Eye (tissue), 1 donor: ENCODE data around the gene SYNCRIP.
"Not testable (repeated sequence)": the region's sequence is repeated elsewhere in the genome, so short reads cannot be mapped to it uniquely, and the experiment has no call there.

Experiments used
- DNase-seq: peaks from one replicate; pipeline ENCODE4 v3.0.0-alpha.2; 2015

Gene SYNCRIP

DNA sequence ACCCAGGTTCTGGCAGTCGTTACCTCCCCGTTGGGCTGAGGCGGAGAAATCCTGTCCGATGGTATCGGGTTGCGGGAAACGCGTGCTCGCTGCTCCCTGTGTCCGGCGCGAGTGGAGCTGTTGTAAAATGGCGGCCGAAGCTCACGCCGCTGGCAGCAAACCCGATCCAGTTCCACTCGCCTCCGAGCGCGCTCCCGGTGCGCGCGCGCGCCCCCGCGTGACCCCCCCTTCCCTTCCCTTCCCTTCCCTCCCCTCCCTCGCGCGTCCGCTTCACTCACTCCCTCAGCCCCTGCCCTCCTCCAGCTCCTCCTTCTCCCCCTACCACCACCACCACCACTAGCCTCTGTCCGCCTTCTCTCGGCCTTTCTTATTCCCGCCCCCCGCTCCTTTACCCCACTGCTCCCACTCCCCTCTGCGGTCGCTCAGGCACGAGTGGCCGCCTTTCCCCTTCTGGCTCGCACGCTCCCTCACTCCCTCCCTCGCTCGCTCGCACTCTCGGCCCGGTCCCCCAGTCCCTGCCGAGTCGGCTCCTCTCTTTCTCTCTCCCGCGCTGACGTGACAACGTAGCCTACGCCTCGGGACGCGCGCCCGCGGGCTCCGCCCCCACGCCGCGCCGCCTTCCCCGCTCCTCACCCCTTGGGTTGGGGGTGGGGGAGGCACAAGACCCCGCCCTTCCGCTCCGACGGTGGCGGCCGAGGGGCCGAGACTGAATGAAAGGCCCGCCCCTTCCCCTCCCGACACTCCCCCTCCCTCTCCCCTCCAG, at the start of gene SYNCRIP:
TSS of gene SYNCRIP (minus strand) at position 113 of the 763 bp plus-strand sequence. CDS start 1,447 bp downstream, outside the sequence.
- peak; percentile 99 for DNase-seq

DNA sequence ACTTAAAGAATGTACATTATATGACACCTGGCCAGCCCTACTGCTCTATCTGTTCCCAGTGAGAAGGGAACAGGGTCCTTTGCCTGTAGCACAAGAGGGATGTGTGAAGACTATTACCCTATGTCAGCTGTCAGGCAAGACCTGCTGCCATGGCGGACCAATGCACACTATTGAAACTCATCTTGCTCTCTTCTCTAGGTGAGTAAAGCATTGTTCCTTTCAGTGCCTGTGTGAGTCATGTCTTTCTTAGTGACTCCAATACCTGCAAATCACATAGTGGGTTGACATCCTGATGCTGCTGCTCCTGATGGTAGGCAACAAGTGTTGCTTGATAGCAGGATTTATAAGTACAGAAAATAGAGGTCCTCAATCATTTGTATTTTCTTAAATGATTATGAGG, 48.8 kb upstream of the SYNCRIP start:
- DNase-seq: no peak

- DNase-seq: no peak
Observed at GRCh38 chr6:85690071-85690470, 47.4 kb upstream of the SYNCRIP start.

DNA sequence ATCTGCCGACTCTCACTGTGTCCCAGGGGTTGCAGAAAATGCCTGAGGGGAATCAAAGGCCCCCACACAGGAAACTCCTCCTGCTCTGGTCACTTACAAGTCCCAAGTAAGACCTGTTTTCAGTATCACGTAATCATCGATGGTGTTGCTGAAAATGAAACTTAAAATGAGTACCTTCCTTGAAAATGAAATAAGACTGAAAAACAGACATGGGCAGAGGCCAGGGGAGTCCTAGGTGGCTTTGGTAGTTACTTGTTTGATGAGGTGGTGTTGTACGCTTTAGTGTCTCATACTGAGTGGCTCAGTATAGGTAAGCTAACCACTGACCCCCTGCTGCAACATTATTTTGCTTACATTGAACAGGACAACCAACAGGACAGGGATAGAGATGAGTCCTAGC, 43.0 kb upstream of the SYNCRIP start:
- no peak for DNase-seq

GRCh38 chr6:85684809-85685171, 42.1 kb upstream of the SYNCRIP start:
- no peak for DNase-seq

DNA sequence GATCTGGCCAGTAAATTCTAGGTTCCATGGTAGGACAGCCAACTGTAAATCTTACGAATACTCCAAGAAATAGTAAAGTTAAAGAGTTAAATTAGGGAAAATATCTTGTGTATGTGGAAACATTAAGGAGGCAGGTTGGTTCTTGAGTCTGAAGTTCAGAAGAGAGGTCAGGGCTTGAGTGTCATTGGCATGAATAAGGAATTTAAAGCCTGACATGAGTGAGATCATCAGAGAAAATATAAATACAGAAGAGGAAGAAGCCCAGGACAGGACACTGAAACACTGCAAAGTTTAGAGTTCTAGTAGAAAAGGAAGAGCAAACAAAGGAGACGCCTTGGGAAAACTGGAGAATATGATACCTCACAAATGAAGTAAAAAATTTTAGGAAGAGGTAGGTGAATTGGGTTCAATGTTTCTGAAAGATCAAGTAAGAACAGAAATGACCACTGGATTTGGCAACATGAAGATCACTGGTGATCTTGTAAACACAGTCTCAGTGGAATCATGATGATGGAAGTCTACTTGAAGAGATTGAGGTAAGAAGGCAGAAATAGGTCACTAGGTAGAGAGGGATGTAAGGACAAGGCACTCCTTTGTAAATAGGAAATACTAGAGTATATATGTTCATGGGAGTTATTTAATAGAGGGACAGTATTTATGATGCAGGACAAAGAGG, 41.6 kb upstream of the SYNCRIP start:
- DNase-seq: no peak

DNA sequence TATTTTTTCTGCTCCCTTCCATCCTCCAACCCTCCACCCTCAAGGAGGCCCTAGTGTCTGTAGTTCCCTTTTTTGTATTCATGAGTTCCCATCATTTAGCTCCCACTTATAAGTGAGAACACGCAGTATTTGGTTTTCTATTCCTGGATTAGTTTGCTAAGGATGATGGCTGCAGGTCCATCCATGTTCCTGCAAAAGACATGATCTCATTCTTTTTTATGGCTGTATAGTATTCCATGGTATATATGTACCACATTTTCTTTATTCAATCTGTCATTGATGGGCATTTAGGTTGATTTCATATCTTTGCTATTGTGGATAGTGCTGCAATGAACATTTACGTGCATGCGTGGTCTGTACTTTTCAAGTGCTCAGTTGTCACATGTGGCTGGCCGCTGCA, 39.2 kb upstream of the SYNCRIP start:
- not testable (repeated sequence) for DNase-seq

DNA sequence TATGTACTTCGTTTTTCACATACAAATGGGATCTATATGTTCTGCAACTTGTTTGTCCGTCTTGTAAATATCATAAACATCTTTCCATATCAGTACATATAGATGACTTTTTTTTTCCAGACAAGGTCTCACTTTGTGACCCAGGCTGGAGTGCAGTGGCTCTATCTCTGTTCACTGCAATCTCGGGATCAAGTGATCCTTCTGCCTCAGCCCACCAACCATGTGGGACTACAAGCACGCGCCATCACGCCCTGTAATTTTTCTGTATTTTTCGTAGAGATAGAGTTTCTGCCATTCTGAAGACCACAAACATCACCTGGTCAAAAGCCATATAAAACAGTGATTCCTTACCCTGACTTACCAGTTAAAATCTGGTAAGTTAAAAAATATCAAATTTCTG, 37.7 kb upstream of the SYNCRIP start:
- DNase-seq: no peak

DNA sequence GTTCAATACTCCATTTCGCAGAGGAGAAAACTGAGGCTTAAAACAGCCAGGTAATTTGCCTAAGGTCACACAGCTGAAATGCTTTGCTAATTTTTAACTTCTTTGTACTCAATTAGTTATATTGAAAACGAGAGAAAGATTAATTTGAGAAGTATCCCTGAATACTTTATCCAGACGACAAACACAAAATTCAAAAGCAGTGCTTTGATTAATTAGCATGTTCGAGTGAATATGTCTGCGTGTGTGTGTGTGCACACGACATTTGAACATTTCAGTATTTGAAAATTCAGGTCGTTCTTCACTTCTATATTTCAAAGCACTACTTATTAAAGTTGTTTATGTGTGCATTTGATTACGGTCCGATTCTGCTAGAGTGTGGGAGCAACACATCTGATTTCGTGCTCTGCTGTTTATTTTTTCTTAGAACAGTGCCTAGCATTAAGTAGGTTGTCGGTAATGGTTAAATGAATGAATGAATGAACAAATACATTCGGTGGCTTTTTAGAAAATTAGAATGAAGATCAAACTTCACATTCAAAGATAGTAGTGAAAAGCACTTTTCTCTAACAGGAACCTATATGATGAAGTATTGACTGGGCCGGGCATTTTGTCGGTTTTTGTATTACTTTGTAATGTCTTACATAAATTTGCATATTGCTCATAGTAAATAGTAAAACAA, 36.9 kb upstream of the SYNCRIP start:
- no peak for DNase-seq

- DNase-seq: peak; percentile 100
Observed at GRCh38 chr6:85678602-85679444, 36.1 kb upstream of the SYNCRIP start.

DNA sequence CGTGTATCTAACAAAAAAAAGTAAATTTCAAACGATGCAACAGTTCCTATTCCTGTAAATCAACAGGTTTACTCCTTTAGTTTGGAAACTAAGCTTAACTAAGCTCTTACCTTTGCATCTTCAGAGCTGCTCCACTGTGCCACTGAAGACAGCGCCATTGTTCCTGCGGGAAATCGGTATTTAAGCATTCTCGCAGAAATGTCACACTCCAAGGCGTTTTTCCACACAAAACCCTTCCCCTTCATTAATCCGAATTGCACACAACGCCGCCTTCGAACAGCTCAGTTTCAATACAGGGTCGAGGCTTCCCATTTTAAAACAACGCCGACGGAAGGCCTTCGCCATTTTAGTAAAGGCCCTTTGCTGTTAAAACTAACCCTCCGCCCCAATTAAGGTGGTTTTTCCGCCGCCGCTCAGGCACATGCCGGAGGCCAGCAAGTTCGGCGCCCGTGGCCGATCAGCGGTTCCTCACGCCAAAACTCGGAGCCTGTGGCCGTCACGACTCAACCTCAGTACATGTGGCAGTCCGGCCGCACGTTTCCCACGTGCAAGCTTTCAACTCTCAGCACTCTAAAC, 35.4 kb upstream of the SYNCRIP start:
- no peak for DNase-seq

- DNase-seq: peak; percentile 62
Observed at GRCh38 chr6:85677234-85677956, 34.7 kb upstream of the SYNCRIP start.

GRCh38 chr6:85676086-85676729, 33.5 kb upstream of the SYNCRIP start:
- no peak for DNase-seq

DNA sequence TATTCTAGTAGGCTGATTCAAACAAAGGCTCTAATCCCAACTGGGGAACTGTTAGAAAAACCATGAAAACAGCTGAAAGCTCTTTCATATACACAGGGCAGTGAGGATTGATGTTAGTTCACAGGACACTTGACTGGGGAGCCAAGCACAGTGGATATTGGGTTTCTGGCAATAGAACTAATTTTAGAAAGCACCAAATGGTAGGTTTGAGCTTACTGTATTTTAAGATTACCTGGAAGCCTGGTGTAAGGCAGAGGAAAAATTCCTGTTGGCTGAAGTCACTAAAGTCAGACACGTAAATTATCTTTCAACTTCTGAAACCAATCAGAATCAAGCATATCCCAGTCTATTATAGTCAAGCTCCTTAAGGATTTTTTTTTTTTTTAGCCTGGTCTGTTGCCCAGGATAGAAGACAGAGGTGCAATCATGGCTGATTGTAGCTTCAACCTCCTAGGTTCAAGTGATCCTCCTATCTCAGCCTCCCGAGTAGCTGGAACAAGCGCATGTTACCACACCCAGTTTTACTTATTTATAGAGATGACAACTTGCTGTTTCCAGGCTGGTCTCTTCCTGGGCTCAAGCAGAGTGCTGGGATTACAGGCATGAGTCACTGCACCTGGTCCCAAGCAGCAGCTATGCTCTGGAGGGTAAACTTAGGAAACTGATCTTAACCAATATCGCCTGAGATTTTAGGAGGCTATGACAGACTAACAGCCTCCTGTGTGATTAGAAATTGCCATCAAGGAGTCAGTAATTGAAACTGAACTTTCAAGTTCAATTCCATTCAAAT, 32.5 kb upstream of the SYNCRIP start:
- DNase-seq: no peak

DNA sequence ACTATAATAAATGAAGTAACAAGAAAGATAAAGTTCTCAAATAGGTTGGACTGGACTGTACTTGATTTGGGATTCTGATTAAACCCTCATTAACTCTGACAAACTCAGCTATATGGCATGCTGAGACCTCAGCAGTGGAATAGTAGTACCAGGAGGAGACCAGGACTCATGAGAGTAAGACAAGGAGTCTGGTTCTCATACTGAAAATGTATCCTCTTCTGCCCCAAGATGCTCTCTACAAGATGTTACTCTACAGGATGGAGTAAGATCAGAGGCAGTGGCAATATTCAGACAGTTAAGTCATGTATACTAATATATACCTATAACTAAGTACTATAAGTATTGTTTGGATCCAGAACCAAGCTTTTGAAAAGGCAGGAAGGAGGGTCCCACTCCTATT, 31.9 kb upstream of the SYNCRIP start:
- DNase-seq: no peak

GRCh38 chr6:85673198-85674139, 30.8 kb upstream of the SYNCRIP start:
- DNase-seq: no peak

GRCh38 chr6:85672623-85673022, 29.9 kb upstream of the SYNCRIP start:
- DNase-seq: no peak

DNA sequence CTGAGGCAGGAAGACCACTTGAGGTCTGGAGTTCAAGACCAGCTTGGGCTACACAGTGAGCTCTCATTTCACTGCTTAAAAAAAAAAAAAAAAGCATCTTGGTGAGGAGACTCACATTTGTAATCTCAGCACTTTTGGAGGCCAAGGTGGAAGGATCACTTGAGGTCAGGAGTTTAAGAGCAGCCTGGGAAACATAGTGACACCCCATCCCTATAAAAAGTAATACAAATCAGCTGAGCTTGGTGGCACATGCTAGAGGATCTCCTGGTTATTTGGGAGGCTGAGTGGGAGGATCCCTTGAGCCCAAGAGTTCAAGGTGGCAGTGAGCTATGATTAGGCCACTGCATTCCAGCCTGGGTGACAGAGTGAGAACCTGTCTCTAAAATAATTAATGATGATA, 29.4 kb upstream of the SYNCRIP start:
- DNase-seq: no peak

DNA sequence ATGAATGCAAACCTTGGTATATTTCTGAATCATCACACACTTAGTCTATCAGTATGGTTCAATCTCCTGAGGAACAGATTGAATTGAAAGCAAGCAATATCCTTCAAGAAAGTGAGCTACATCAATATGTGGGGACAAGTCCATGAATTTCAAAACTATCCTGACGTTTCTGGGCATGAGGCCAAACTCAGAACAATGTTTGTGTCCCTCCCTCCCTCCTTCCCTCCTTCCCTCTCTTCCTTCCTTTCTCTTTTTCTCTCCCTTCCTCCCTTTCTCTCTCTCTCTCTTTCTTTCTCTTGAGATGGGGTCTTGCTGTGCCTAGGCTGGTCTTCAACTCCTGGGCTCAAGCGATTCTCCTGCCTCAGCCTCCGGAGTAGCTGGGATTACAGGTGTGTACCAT, 27.9 kb upstream of the SYNCRIP start:
- DNase-seq: peak; percentile 20
